ENCODE measurements around the gene PAM.

- TF ChIP-seq CTCF (IDR thresholded peaks at IDR 0.05) = no peak
- TF ChIP-seq POLR2A (IDR thresholded peaks at IDR 0.05) = no peak
These were observed 40.4 kb downstream of the PAM start for GRCh38 chr5:102795526-102795925.

Measured in breast epithelium (tissue), 3 donors.